Measurements from ENCODE around the gene ERC2.

ERC2 gene

DNA sequence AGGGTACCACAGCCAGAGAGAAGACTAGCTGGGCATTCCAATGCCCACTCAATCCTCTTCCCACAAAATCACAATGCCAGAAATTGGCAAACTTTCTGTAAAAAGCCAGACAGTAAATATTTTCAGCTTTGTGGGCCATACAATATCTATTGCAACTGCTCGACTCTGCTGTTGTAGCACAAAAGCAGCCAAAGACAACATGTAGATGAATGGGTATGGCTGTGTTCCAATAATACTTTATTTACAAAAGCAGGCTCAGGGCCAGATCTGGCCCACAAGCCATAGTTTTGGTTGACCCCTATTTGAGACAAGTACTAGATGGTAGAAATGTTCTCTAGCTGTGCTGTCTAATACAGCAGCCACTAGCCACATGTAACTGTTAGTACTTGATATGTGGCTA lies 330.9 kb downstream of the ERC2 start:
- TF ChIP-seq, protein P1, sequence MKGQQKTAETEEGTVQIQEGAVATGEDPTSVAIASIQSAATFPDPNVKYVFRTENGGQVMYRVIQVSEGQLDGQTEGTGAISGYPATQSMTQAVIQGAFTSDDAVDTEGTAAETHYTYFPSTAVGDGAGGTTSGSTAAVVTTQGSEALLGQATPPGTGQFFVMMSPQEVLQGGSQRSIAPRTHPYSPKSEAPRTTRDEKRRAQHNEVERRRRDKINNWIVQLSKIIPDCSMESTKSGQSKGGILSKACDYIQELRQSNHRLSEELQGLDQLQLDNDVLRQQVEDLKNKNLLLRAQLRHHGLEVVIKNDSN (IDR thresholded peaks at IDR 0.05): no peak
- TF ChIP-seq FOXM1 (IDR thresholded peaks at IDR 0.05; ENCODE audit: borderline replicate concordance, low read depth) (no peak), ZBTB7A (IDR thresholded peaks at IDR 0.05; ENCODE audit: low read depth) (no peak)
- TF ChIP-seq, protein P2, sequence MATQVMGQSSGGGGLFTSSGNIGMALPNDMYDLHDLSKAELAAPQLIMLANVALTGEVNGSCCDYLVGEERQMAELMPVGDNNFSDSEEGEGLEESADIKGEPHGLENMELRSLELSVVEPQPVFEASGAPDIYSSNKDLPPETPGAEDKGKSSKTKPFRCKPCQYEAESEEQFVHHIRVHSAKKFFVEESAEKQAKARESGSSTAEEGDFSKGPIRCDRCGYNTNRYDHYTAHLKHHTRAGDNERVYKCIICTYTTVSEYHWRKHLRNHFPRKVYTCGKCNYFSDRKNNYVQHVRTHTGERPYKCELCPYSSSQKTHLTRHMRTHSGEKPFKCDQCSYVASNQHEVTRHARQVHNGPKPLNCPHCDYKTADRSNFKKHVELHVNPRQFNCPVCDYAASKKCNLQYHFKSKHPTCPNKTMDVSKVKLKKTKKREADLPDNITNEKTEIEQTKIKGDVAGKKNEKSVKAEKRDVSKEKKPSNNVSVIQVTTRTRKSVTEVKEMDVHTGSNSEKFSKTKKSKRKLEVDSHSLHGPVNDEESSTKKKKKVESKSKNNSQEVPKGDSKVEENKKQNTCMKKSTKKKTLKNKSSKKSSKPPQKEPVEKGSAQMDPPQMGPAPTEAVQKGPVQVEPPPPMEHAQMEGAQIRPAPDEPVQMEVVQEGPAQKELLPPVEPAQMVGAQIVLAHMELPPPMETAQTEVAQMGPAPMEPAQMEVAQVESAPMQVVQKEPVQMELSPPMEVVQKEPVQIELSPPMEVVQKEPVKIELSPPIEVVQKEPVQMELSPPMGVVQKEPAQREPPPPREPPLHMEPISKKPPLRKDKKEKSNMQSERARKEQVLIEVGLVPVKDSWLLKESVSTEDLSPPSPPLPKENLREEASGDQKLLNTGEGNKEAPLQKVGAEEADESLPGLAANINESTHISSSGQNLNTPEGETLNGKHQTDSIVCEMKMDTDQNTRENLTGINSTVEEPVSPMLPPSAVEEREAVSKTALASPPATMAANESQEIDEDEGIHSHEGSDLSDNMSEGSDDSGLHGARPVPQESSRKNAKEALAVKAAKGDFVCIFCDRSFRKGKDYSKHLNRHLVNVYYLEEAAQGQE (IDR thresholded peaks at IDR 0.05; ENCODE audit: low read depth): no peak

DNA sequence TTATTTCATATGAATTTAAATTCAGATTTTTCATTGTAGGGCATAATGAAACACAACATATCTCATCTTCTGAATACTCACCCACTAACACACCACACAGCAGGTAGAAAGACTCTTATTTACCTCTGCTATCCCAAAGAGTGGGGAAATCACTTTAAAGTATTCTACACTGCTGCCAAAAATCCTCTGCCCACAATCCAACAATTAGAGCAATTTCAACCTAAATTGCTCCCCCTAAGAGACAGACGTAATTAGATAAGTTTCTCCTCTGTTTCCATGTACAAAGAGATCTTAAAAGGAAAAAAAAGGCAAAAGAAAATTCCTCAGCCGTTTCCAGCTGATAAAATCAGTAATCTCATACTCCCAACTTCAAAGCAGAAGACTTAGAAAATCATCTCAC lies 331.8 kb downstream of the ERC2 start:
- TF ChIP-seq CREB1 (IDR thresholded peaks at IDR 0.05; ENCODE audit: low read depth) (no peak), TEAD4 (IDR thresholded peaks at IDR 0.05) (no peak), FOXM1 (IDR thresholded peaks at IDR 0.05; ENCODE audit: borderline replicate concordance, low read depth) (no peak)
- TF ChIP-seq, protein P2 (IDR thresholded peaks at IDR 0.05; ENCODE audit: low read depth): no peak
- TF ChIP-seq, protein P1 (IDR thresholded peaks at IDR 0.05): no peak

DNA sequence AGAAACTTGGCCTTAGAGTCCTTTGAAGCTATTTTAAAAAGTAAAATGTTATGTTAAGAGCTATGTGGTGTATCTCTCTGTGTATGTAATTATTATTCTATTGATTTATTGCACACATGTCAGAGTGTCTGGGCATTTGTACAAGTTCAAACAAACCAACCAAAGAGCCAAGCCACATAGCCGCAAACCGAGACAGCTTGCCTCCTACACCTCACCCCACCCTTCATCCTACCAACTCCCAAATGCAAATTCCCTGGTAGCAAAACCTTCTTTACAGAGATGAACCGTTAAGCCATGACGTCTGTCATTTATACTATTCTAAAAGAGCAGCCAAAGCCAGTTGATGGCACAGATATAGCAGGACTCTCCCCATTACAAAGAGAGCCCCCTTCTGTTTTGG lies 332.3 kb downstream of the ERC2 start:
- TF ChIP-seq NFIC (IDR thresholded peaks at IDR 0.05): no peak
- TF ChIP-seq CEBPB (IDR thresholded peaks at IDR 0.05): no peak
- TF ChIP-seq TAF1 (IDR thresholded peaks at IDR 0.05; ENCODE audit: low read depth): no peak

DNA sequence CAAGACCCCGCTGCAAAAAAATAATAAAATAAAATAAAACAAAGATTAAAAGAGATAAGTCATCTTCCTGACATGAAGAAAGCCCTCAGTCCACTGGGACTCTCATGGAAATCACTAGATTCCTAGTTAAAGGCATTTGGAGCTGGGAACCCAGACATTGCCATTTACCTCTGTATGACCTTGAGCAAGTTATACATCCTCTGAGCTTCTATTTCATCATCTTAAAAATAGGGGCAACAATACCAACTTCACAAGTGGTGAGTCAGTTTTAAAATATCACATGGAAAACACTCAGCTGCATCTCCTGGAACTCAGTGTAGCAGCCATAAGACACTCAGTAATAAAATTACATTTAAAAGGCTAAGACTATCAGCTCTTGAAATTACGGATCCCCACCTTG lies 334.8 kb downstream of the ERC2 start:
- TF ChIP-seq TEAD4 (IDR thresholded peaks at IDR 0.05) (no peak), YY1 (IDR thresholded peaks at IDR 0.05; ENCODE audit: low read depth) (no peak), ZBTB7A (IDR thresholded peaks at IDR 0.05; ENCODE audit: low read depth) (no peak), FOXM1 (IDR thresholded peaks at IDR 0.05; ENCODE audit: borderline replicate concordance, low read depth) (no peak), EGR1 (IDR thresholded peaks at IDR 0.05) (no peak), TCF12 (IDR thresholded peaks at IDR 0.05; ENCODE audit: low read depth) (no peak), RAD21 (IDR thresholded peaks at IDR 0.05; ENCODE audit: low read depth) (no peak), CREB1 (IDR thresholded peaks at IDR 0.05; ENCODE audit: low read depth) (no peak), NFIC (IDR thresholded peaks at IDR 0.05) (no peak), CEBPB (IDR thresholded peaks at IDR 0.05) (no peak), EP300 (IDR thresholded peaks at IDR 0.05; ENCODE audit: borderline replicate concordance) (no peak), TAF1 (IDR thresholded peaks at IDR 0.05; ENCODE audit: low read depth) (no peak)
- TF ChIP-seq, protein P3, sequence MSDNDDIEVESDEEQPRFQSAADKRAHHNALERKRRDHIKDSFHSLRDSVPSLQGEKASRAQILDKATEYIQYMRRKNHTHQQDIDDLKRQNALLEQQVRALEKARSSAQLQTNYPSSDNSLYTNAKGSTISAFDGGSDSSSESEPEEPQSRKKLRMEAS (IDR thresholded peaks at IDR 0.05): no peak
- TF ChIP-seq, protein P1 (IDR thresholded peaks at IDR 0.05): no peak
- TF ChIP-seq, protein P2 (IDR thresholded peaks at IDR 0.05; ENCODE audit: low read depth): no peak

DNA sequence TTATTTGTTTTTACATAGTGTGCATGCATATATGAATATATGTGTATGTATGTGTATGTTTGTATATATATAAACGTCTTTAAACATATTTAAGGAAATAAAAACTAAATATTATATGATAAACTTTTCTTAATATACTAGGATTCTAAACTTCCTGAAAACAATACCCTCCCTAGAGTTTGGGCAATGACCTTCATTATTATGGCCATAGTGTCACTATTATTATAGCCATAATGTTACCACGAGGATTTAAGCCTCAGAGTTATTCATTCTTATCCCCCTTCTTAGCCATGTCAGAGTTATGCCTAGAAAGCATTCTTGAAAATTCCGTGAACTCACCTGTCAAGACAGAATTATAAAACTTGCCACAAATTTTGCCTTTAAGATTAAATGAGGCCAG lies 335.5 kb downstream of the ERC2 start:
- no peak for TF ChIP-seq ZBTB7A (IDR thresholded peaks at IDR 0.05; ENCODE audit: low read depth)
- no peak for TF ChIP-seq EP300 (IDR thresholded peaks at IDR 0.05; ENCODE audit: borderline replicate concordance)
- TF ChIP-seq YY1 (IDR thresholded peaks at IDR 0.05; ENCODE audit: low read depth): no peak
- TF ChIP-seq, protein P2 (IDR thresholded peaks at IDR 0.05; ENCODE audit: low read depth): no peak
- no peak for TF ChIP-seq EGR1 (IDR thresholded peaks at IDR 0.05)
- no peak for TF ChIP-seq TEAD4 (IDR thresholded peaks at IDR 0.05)
- TF ChIP-seq CREB1 (IDR thresholded peaks at IDR 0.05; ENCODE audit: low read depth): no peak
- no peak for TF ChIP-seq TAF1 (IDR thresholded peaks at IDR 0.05; ENCODE audit: low read depth)
- no peak for TF ChIP-seq NFIC (IDR thresholded peaks at IDR 0.05)

Measured in Ishikawa (cell line).